Activated CD8-positive, alpha-beta T cell treated with anti-CD3 and anti-CD28 coated beads for 36 hours (primary cell): ENCODE data around the gene MYO6. TPM values are rescaled to one million over a fixed set of nuclear protein-coding genes. Genes with fewer than 3 reads are reported as not detected.

ENCODE experiments used
- ATAC-seq: fragments of 200-7000 bp; cut with Tn5 transposase; one replicate; pipeline ENCODE4 v1.10.0; 2021; ENCODE audit warnings: mild to moderate bottlenecking, moderate library complexity
- CTCF ChIA-PET: fragments of 350-600 bp; sonication (Branson Sonifier 250); formaldehyde crosslinking; loops from one replicate; lab custom pipeline; 2021; ENCODE audit warnings: antibody characterized with exemption; lab: Charles Lee
- POLR2A ChIA-PET: fragments of 350-600 bp; sonication (Branson Sonifier 250); formaldehyde crosslinking; loops from one replicate; lab custom pipeline; 2021; ENCODE audit warnings: antibody characterized with exemption; lab: Charles Lee
- DNase-seq: peaks from one replicate; pipeline ENCODE4 v3.0.0-alpha.2; 2020
- H3K27ac Mint-ChIP-seq: one replicate; pipeline ENCODE4 v1.8.0; 2021; ENCODE audit warnings: mild to moderate bottlenecking, mixed read lengths
- H3K27me3 Mint-ChIP-seq: one replicate; pipeline ENCODE4 v1.8.0; 2021; ENCODE audit warnings: mixed read lengths
- H3K36me3 Mint-ChIP-seq: one replicate; pipeline ENCODE4 v1.8.0; 2021; ENCODE audit warnings: low read depth, mixed read lengths
- H3K4me1 Mint-ChIP-seq: one replicate; pipeline ENCODE4 v1.8.0; 2021; ENCODE audit warnings: low read depth, mixed read lengths
- H3K4me3 Mint-ChIP-seq: one replicate; pipeline ENCODE4 v1.8.0; 2021; ENCODE audit warnings: mild to moderate bottlenecking, moderate library complexity, mixed read lengths
- H3K9me3 Mint-ChIP-seq: one replicate; pipeline ENCODE4 v1.8.0; 2021; ENCODE audit warnings: mixed read lengths
- CTCF ChIP-seq: fragments of 200-600 bp; IDR thresholded peaks from one replicate; pipeline ENCODE4 v1.8.0; 2022; ENCODE audit warnings: antibody characterized with exemption, mild to moderate bottlenecking
- intact Hi-C: fragments of 100-400 bp; cut with micrococcal nuclease; formaldehyde crosslinking; loops from one replicate; pipeline ENCODE4 v1.10.0; 2022
- total RNA-seq, 2 experiments: library from RNA; stranded (reverse); gene quantifications; one replicate each; pipeline ENCODE4 v1.2.3, GENCODE V29; 2021

The MYO6 gene
- total RNA-seq, 2 experiments from 2014 or later, result 1.4 TPM

DNA sequence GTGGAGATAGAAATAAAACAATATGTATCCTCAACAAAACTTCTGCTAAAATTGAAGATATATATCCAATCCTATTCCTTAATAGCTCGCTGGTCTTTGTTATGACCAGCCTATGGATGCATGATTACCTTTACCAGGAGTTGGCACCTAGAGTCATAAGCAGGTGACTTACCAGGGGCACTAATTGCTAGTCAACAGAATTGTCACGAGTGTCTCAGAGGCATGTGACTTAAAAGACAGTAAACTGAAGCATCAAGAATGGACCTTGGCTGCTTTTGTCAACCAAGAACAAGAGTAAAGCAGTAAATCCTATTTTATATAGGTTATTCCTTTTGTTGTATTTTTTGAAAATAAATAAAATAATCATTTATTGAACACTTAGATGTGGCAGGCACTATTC, 115.4 kb downstream of the MYO6 start:
- no peak overlapping the region for H3K4me3 Mint-ChIP-seq
- POLR2A ChIA-PET, result no interaction called here
- ATAC-seq (no peak), DNase-seq (no peak)
- H3K27me3 Mint-ChIP-seq, result peaks cover 1% of the 10 kb centered on the region
- TF ChIP-seq CTCF, result no peak
- H3K27ac Mint-ChIP-seq, result no peak overlapping the region
- no peaks in the 10 kb centered on the region for H3K9me3 Mint-ChIP-seq
- intact Hi-C loops, result no loop called here
- no peaks in the 10 kb centered on the region for H3K36me3 Mint-ChIP-seq
- CTCF ChIA-PET, result no interaction called here
- no peaks in the 10 kb centered on the region for H3K4me1 Mint-ChIP-seq

- Mint-ChIP-seq H3K27ac (no peak overlapping the region), H3K27me3 (peaks cover 1% of the 10 kb centered on the region), H3K9me3 (no peaks in the 10 kb centered on the region), H3K36me3 (no peaks in the 10 kb centered on the region), H3K4me1 (no peaks in the 10 kb centered on the region), H3K4me3 (no peak overlapping the region)
- ATAC-seq (no peak), DNase-seq (no peak)
- ChIA-PET CTCF (interaction anchor here (1.2 kb wide), 1 partner anchor 23 kb away, joined by 4 read pairs; no protein-coding TSS in a partner anchor), POLR2A (no interaction called here)
- no peak for TF ChIP-seq CTCF
- intact Hi-C loops, result no loop called here
Measured at GRCh38 chr6:75870389-75870788, 121.3 kb downstream of the MYO6 start.

GRCh38 chr6:75874224-75874623, 125.2 kb downstream of the MYO6 start:
- TF ChIP-seq CTCF, result no peak
- ATAC-seq, result no peak
- intact Hi-C loops, result no loop called here
- ChIA-PET POLR2A (no interaction called here), CTCF (interaction anchor here (1.5 to 5.9 kb wide), 2 partner anchors 19 kb away, joined by 4 to 29 read pairs; no protein-coding TSS in a partner anchor)
- Mint-ChIP-seq H3K9me3 (no peaks in the 10 kb centered on the region), H3K27me3 (no peaks in the 10 kb centered on the region), H3K4me3 (no peak overlapping the region), H3K27ac (no peak overlapping the region), H3K4me1 (no peaks in the 10 kb centered on the region), H3K36me3 (no peaks in the 10 kb centered on the region)
- no peak for DNase-seq

- no peak for DNase-seq
- no peak for ATAC-seq
- TF ChIP-seq CTCF, result no peak
- Mint-ChIP-seq H3K27ac (no peak overlapping the region), H3K36me3 (no peaks in the 10 kb centered on the region), H3K4me1 (no peaks in the 10 kb centered on the region), H3K27me3 (no peaks in the 10 kb centered on the region), H3K9me3 (no peaks in the 10 kb centered on the region), H3K4me3 (no peak overlapping the region)
- ChIA-PET POLR2A (no interaction called here), CTCF (interaction anchor here (5.9 kb wide), 1 partner anchor 17 kb away, joined by 29 read pairs; no protein-coding TSS in a partner anchor)
- intact Hi-C loops, result no loop called here
Measured at GRCh38 chr6:75876152-75876551, 127.1 kb downstream of the MYO6 start.

- Mint-ChIP-seq H3K9me3 (no peaks in the 10 kb centered on the region), H3K27me3 (no peaks in the 10 kb centered on the region), H3K27ac (no peak overlapping the region), H3K36me3 (no peaks in the 10 kb centered on the region), H3K4me3 (no peak overlapping the region), H3K4me1 (no peaks in the 10 kb centered on the region)
- DNase-seq (no peak), ATAC-seq (no peak)
- no peak for TF ChIP-seq CTCF
- intact Hi-C loops, result no loop called here
- CTCF ChIA-PET, result interaction anchor here (0.8 to 4.1 kb wide), 6 partner anchors 11 to 503 kb away, joined by 3 to 23 read pairs (median 3); no protein-coding TSS in a partner anchor
- POLR2A ChIA-PET, result no interaction called here
Measured at GRCh38 chr6:75880305-75880704, 131.3 kb downstream of the MYO6 start.
